SK-N-SH (cell line): Measurements from ENCODE around the gene ZNF197. TPM values are rescaled to one million over a fixed set of nuclear protein-coding genes. Genes with fewer than 3 reads are reported as not detected.

Source experiments
- CTCF ChIA-PET: fragments of 300-600, 350-600 bp; formaldehyde crosslinking; extraction: SDS; loops from one replicate; lab custom pipeline; 2021; lab: Yijun Ruan, JAX
- POLR2A ChIA-PET: fragments of 350-600 bp; sonication (Branson Sonifier 250); formaldehyde crosslinking; extraction: SDS; loops from one replicate; lab custom pipeline; 2020; ENCODE audit warnings: antibody characterized with exemption, inconsistent platforms; lab: Yijun Ruan, JAX
- DNase-seq: peaks from one replicate; pipeline ENCODE4 v3.0.0; 2012
- H2AFZ ChIP-seq: fragments of 200-600 bp; sonication (generic); 2 replicates; pipeline ENCODE4 v1.8.1; 2016; ENCODE audit warnings: antibody characterized with exemption, mild to moderate bottlenecking, low read depth
- H3F3A ChIP-seq: fragments of 200-600 bp; sonication (generic); replicated peaks from 2 replicates; pipeline ENCODE3; 2016; ENCODE audit warnings: antibody characterized with exemption, mild to moderate bottlenecking; ENCODE audit not compliant: insufficient read depth
- H3K27ac ChIP-seq, 2 experiments: fragments of 200-500 bp in 1 of 2; fragments of 200-600 bp in 1 of 2; sonication (Bioruptor generic) in 1 of 2; sonication (generic), shearing (Covaris generic) in 1 of 2; 2 replicates each; pipeline versions ENCODE4 v1.5.1 to v1.6.1; 2014 to 2016; ENCODE audit warnings: low read depth in 2 of 2, inconsistent platforms in 1 of 2, low read length in 1 of 2, mild to moderate bottlenecking in 1 of 2, mixed read lengths in 1 of 2
- H3K27me3 ChIP-seq: fragments of 200-600 bp; sonication (generic), shearing (Covaris generic); 2 replicates; pipeline ENCODE4 v1.6.1; 2016; ENCODE audit warnings: mixed run types; ENCODE audit not compliant: insufficient read depth
- H3K36me3 ChIP-seq, 2 experiments: fragments of 200-500 bp in 1 of 2; fragments of 200-600 bp in 1 of 2; sonication (Bioruptor generic) in 1 of 2; sonication (generic) in 1 of 2; replicated peaks in 1 of 2; 2 replicates each; pipeline versions ENCODE3 to v1.5.1; 2014 to 2016; ENCODE audit warnings: low read length in 1 of 2, mild to moderate bottlenecking in 1 of 2; ENCODE audit not compliant: insufficient read depth in 2 of 2, control insufficient read depth in 1 of 2
- H3K4me1 ChIP-seq, 2 experiments: fragments of 200-500 bp in 1 of 2; fragments of 200-600 bp in 1 of 2; sonication (Bioruptor generic) in 1 of 2; sonication (generic), shearing (Covaris generic) in 1 of 2; 2 replicates each; pipeline versions ENCODE4 v1.5.1 to v1.6.1; 2014 to 2016; ENCODE audit warnings: low read depth in 1 of 2, low read length in 1 of 2, mixed run types in 1 of 2; ENCODE audit not compliant: insufficient read depth in 2 of 2, control insufficient read depth in 1 of 2
- H3K4me2 ChIP-seq: fragments of 200-600 bp; sonication (generic), shearing (Covaris generic); 2 replicates; pipeline ENCODE4 v1.6.1; 2017; ENCODE audit warnings: mixed run types
- H3K4me3 ChIP-seq, 2 experiments: fragments of 200-500 bp in 1 of 2; fragments of 200-600 bp in 1 of 2; sonication (Bioruptor generic) in 1 of 2; sonication (generic), shearing (Covaris generic) in 1 of 2; 2 replicates each; pipeline versions ENCODE4 v1.5.1 to v1.8.1; 2014 to 2016; ENCODE audit warnings: low read depth in 2 of 2, inconsistent platforms in 1 of 2, low read length in 1 of 2, mild to moderate bottlenecking in 1 of 2, mixed read lengths in 1 of 2, moderate library complexity in 1 of 2
- H3K79me2 ChIP-seq: fragments of 200-600 bp; sonication (generic); 2 replicates; pipeline ENCODE4 v1.8.1; 2017; ENCODE audit warnings: mild to moderate bottlenecking; ENCODE audit not compliant: insufficient read depth
- H3K9ac ChIP-seq: fragments of 200-600 bp; sonication (generic); 2 replicates; pipeline ENCODE4 v1.6.1; 2017; ENCODE audit warnings: mixed run types
- H3K9me2 ChIP-seq: fragments of 200-600 bp; sonication (generic); 2 replicates; pipeline ENCODE4 v1.6.1; 2017; ENCODE audit warnings: mixed run types
- H3K9me3 ChIP-seq: fragments of 200-600 bp; sonication (generic); 2 replicates; pipeline ENCODE4 v1.6.1; 2017; ENCODE audit warnings: mixed run types, mild to moderate bottlenecking, moderate library complexity
- H4K20me1 ChIP-seq: fragments of 200-600 bp; sonication (generic); 2 replicates; pipeline ENCODE4 v1.6.1; 2017; ENCODE audit warnings: mild to moderate bottlenecking, mixed run types; ENCODE audit not compliant: insufficient read depth
- CHD2 ChIP-seq: fragments of 150-350 bp; IDR thresholded peaks from 2 replicates; pipeline ENCODE4 v1.6.1; 2018; ENCODE audit warnings: low read length; ENCODE audit not compliant: partially characterized antibody
- ELF1 ChIP-seq: IDR thresholded peaks from 2 replicates; pipeline ENCODE4 v1.4.0; 2012
- EP300 ChIP-seq, 2 experiments: IDR thresholded peaks; 2 replicates each; pipeline versions ENCODE4 v1.4.0 to v1.6.1; 2012; ENCODE audit warnings: borderline replicate concordance in 1 of 2, low read depth in 1 of 2, low read length in 1 of 2
- FOXJ3 ChIP-seq: sonication (generic); formaldehyde crosslinking; IDR thresholded peaks from 2 replicates; pipeline ENCODE4 v1.5.1; 2020; ENCODE audit warnings: mild to moderate bottlenecking, missing genetic modification reagents
- FOXM1 ChIP-seq: IDR thresholded peaks from 2 replicates; pipeline ENCODE4 v1.4.0; 2012; ENCODE audit warnings: low read depth, mild to moderate bottlenecking
- GABPA ChIP-seq: IDR thresholded peaks from 2 replicates; pipeline ENCODE4 v1.4.0; 2012; ENCODE audit warnings: low read depth, mild to moderate bottlenecking
- MEF2A ChIP-seq: IDR thresholded peaks from 2 replicates; pipeline ENCODE4 v1.4.0; 2012; ENCODE audit warnings: low read depth, borderline replicate concordance
- MXI1 ChIP-seq: IDR thresholded peaks from 2 replicates; pipeline ENCODE4 v1.6.1; 2012; ENCODE audit warnings: mild to moderate bottlenecking, low read depth, low read length, improper control_type of control experiment
- POLR2AphosphoS5 ChIP-seq: IDR thresholded peaks from 2 replicates; pipeline ENCODE4 v1.6.1; 2012; ENCODE audit warnings: low read depth, low read length
- RXRA ChIP-seq: IDR thresholded peaks from 2 replicates; pipeline ENCODE4 v1.4.0; 2012; ENCODE audit warnings: low read depth, mild to moderate bottlenecking, borderline replicate concordance
- SIN3A ChIP-seq: IDR thresholded peaks from 2 replicates; pipeline ENCODE4 v1.6.1; 2012; ENCODE audit warnings: low read depth, mild to moderate bottlenecking, low read length, moderate library complexity, borderline replicate concordance
- SMC3 ChIP-seq: IDR thresholded peaks from 2 replicates; pipeline ENCODE4 v1.6.1; 2012; ENCODE audit warnings: low read depth, low read length, improper control_type of control experiment
- TEAD4 ChIP-seq: IDR thresholded peaks from 2 replicates; pipeline ENCODE4 v1.4.0; 2012; ENCODE audit warnings: mild to moderate bottlenecking, borderline replicate concordance; ENCODE audit not compliant: insufficient read depth
- WGBS: methylation state at CpG from one replicate; pipeline ENCODE4 v1.1.6; 2017; ENCODE audit warnings: low lambda C conversion rate; 5-methylcytosine and 5-hydroxymethylcytosine counted together
- polyA plus RNA-seq, 3 experiments: library from polyadenylated mRNA; depleted of rRNA; stranded (reverse); fragments of >200 nt; gene quantifications; 2 replicates each; pipeline ENCODE4 v1.2.3, GENCODE V29; 2012
- TF ChIP-seq, protein P1 (sequence below): fragments of 150-350 bp; IDR thresholded peaks from 2 replicates; pipeline ENCODE4 v1.6.1; 2016; ENCODE audit warnings: mild to moderate bottlenecking, low read depth, low read length
- TF ChIP-seq, protein P2 (sequence below): IDR thresholded peaks from 2 replicates; pipeline ENCODE4 v1.4.0; 2012; ENCODE audit warnings: low read depth, borderline replicate concordance
- TF ChIP-seq, protein P3 (sequence below): IDR thresholded peaks from 2 replicates; pipeline ENCODE4; 2012
- TF ChIP-seq, protein P4 (sequence below): IDR thresholded peaks from 2 replicates; pipeline ENCODE4 v1.4.0; 2012; ENCODE audit warnings: low read depth, borderline replicate concordance

The ZNF197 gene
- polyA plus RNA-seq, 1 of the 3 experiments (the other 2 are of a cell fraction): 4.3 TPM

DNA sequence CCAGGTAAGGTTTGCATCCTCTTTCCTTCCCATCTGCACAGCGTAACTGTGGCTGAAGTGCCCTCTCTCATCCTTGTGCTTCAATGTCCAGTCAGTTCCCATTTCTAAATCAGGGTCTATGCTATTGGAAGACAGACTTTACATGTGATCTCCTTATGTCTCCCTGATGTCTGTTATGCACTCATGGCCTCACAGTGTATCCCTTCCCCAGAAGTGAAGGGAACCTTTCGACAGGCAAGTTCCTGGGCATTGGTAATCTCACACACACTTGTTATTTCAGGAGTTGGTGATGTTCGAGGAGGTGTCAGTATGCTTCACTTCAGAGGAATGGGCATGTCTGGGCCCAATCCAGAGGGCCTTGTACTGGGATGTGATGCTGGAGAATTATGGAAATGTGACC is 7.4 kb downstream of the ZNF197 start:
- Histone ChIP-seq H3K9ac (no peak overlapping the region), H3K9me3 (no peaks in the 10 kb centered on the region), H3K4me3 (no peak overlapping the region), H3K79me2 (peaks cover 42% of the 10 kb centered on the region), H3K4me2 (no peak overlapping the region), H3K27me3 (no peaks in the 10 kb centered on the region), H3K36me3 (peaks cover 59 to 64% of the 10 kb centered on the region in 2 experiments), H3K4me1 (no peaks in the 10 kb centered on the region; a peak in 2 of 4 replicates), H3K27ac (no peak overlapping the region), H3K9me2 (no peaks in the 10 kb centered on the region), H2AFZ (no peak overlapping the region), H4K20me1 (no peaks in the 10 kb centered on the region), H3F3A (peaks cover 5% of the 10 kb centered on the region)
- TF ChIP-seq SMC3: no peak
- no peak for TF ChIP-seq RXRA
- no peak for TF ChIP-seq FOXJ3
- POLR2A ChIA-PET: no interaction called here
- CTCF ChIA-PET: no interaction called here
- DNase-seq: no peak
- WGBS: 92% methylated on average over 3 of the region's 3 CpGs

DNA sequence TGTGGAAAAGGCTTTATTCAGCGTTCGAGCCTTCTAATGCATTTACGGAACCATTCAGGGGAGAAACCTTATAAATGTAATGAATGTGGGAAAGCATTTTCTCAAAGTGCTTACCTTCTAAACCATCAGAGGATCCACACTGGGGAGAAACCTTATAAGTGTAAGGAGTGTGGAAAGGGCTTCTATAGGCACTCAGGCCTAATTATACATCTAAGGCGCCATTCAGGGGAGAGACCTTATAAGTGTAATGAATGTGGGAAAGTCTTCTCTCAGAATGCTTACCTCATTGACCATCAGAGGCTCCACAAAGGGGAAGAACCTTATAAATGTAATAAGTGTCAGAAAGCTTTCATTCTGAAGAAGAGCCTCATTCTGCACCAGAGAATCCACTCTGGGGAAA is 17.5 kb downstream of the ZNF197 start:
- H2AFZ ChIP-seq: no peak overlapping the region
- no peak overlapping the region for H3K4me2 ChIP-seq
- peaks cover 33% of the 10 kb centered on the region for H3K9me3 ChIP-seq
- H3K4me1 ChIP-seq: no peaks in the 10 kb centered on the region
- H3K4me3 ChIP-seq: no peak overlapping the region; a peak in 1 of 4 replicates
- peaks cover 6% of the 10 kb centered on the region for H3F3A ChIP-seq
- H3K79me2 ChIP-seq: peaks cover 32% of the 10 kb centered on the region
- POLR2A ChIA-PET: no interaction called here
- H3K27me3 ChIP-seq: no peaks in the 10 kb centered on the region
- TF ChIP-seq, protein P1, sequence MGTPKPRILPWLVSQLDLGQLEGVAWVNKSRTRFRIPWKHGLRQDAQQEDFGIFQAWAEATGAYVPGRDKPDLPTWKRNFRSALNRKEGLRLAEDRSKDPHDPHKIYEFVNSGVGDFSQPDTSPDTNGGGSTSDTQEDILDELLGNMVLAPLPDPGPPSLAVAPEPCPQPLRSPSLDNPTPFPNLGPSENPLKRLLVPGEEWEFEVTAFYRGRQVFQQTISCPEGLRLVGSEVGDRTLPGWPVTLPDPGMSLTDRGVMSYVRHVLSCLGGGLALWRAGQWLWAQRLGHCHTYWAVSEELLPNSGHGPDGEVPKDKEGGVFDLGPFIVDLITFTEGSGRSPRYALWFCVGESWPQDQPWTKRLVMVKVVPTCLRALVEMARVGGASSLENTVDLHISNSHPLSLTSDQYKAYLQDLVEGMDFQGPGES: no peak
- TF ChIP-seq FOXM1 (no peak), TEAD4 (no peak), GABPA (no peak), EP300 (IDR thresholded peaks at IDR 0.05; ENCODE audit: borderline replicate concordance in 1 of 2, low read depth in 1 of 2, low read length in 1 of 2) (no peak), SIN3A (no peak), POLR2AphosphoS5 (no peak)
- TF ChIP-seq, protein P2, sequence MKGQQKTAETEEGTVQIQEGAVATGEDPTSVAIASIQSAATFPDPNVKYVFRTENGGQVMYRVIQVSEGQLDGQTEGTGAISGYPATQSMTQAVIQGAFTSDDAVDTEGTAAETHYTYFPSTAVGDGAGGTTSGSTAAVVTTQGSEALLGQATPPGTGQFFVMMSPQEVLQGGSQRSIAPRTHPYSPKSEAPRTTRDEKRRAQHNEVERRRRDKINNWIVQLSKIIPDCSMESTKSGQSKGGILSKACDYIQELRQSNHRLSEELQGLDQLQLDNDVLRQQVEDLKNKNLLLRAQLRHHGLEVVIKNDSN: no peak
- TF ChIP-seq, all 33 proteins: peak for 0
- over 99% methylated on average over 4 of the region's 4 CpGs for WGBS
- no peak overlapping the region for H3K27ac ChIP-seq
- peaks cover 65 to 80% of the 10 kb centered on the region in 2 experiments for H3K36me3 ChIP-seq
- CTCF ChIA-PET: no interaction called here
- DNase-seq: no peak
- H4K20me1 ChIP-seq: no peaks in the 10 kb centered on the region
- H3K9ac ChIP-seq: no peak overlapping the region
- H3K9me2 ChIP-seq: no peaks in the 10 kb centered on the region

DNA sequence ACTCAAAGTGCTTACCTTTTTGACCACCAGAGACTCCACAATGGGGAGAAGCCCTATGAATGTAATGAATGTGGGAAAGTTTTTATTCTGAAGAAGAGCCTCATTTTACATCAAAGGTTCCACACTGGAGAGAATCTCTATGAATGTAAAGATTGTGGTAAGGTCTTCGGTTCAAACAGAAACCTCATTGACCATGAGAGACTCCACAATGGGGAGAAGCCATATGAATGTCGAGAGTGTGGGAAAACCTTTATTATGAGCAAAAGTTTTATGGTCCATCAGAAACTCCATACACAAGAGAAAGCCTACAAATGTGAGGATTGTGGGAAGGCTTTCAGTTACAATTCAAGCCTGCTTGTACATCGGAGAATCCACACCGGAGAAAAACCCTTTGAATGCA is 18.2 kb downstream of the ZNF197 start:
- peaks cover 7% of the 10 kb centered on the region for H3F3A ChIP-seq
- H3K27me3 ChIP-seq: no peaks in the 10 kb centered on the region
- ChIA-PET CTCF (no interaction called here), POLR2A (no interaction called here)
- H3K9ac ChIP-seq: no peak overlapping the region
- DNase-seq: no peak
- H2AFZ ChIP-seq: no peak overlapping the region
- H3K4me3 ChIP-seq: no peak overlapping the region; a peak in 1 of 4 replicates
- WGBS: 96% methylated on average over 4 of the region's 4 CpGs
- H3K4me1 ChIP-seq: no peaks in the 10 kb centered on the region
- H3K79me2 ChIP-seq: peaks cover 29% of the 10 kb centered on the region
- H3K4me2 ChIP-seq: no peak overlapping the region
- H3K9me2 ChIP-seq: no peaks in the 10 kb centered on the region
- peaks cover 63 to 74% of the 10 kb centered on the region in 2 experiments for H3K36me3 ChIP-seq
- no peaks in the 10 kb centered on the region for H4K20me1 ChIP-seq
- peaks cover 33% of the 10 kb centered on the region for H3K9me3 ChIP-seq
- no peak overlapping the region for H3K27ac ChIP-seq
- TF ChIP-seq RXRA: no peak
- TF ChIP-seq CHD2: no peak
- TF ChIP-seq, protein P3, sequence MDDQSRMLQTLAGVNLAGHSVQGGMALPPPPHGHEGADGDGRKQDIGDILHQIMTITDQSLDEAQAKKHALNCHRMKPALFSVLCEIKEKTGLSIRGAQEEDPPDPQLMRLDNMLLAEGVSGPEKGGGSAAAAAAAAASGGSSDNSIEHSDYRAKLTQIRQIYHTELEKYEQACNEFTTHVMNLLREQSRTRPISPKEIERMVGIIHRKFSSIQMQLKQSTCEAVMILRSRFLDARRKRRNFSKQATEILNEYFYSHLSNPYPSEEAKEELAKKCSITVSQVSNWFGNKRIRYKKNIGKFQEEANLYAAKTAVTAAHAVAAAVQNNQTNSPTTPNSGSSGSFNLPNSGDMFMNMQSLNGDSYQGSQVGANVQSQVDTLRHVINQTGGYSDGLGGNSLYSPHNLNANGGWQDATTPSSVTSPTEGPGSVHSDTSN: no peak
- TF ChIP-seq, protein P4, sequence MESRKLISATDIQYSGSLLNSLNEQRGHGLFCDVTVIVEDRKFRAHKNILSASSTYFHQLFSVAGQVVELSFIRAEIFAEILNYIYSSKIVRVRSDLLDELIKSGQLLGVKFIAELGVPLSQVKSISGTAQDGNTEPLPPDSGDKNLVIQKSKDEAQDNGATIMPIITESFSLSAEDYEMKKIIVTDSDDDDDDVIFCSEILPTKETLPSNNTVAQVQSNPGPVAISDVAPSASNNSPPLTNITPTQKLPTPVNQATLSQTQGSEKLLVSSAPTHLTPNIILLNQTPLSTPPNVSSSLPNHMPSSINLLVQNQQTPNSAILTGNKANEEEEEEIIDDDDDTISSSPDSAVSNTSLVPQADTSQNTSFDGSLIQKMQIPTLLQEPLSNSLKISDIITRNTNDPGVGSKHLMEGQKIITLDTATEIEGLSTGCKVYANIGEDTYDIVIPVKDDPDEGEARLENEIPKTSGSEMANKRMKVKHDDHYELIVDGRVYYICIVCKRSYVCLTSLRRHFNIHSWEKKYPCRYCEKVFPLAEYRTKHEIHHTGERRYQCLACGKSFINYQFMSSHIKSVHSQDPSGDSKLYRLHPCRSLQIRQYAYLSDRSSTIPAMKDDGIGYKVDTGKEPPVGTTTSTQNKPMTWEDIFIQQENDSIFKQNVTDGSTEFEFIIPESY: no peak
- TF ChIP-seq MXI1: no peak
- no peak for TF ChIP-seq TEAD4
- TF ChIP-seq ELF1: no peak
- TF ChIP-seq, protein P2: no peak
- no peak for TF ChIP-seq MEF2A
